AG04449 (cell line): ENCODE measurements around the gene TMEM60.
"Not testable (repeated sequence)": the region's sequence is repeated elsewhere in the genome, so short reads cannot be mapped to it uniquely, and the experiment has no call there.

Experiments used
- CTCF ChIA-PET: fragments of 350-600 bp; formaldehyde crosslinking; extraction: SDS; loops from one replicate; lab custom pipeline; 2021; ENCODE audit warnings: antibody characterized with exemption; lab: Yijun Ruan, JAX
- POLR2A ChIA-PET: fragments of 400-600, 350-600 bp; formaldehyde crosslinking; extraction: SDS; loops from one replicate; lab custom pipeline; 2020; ENCODE audit warnings: antibody characterized with exemption, inconsistent platforms; lab: Yijun Ruan, JAX
- DNase-seq: peaks from one replicate; pipeline ENCODE4 v3.0.0-alpha.2; 2010; ENCODE audit warnings: low read depth, low spot score
- H3K4me3 ChIP-seq: 2 replicates; pipeline ENCODE4 v1.5.1; 2011; ENCODE audit warnings: low read depth, mild to moderate bottlenecking, control low read depth, low read length
- TF ChIP-seq, protein P1 (sequence below): IDR thresholded peaks from one replicate; pipeline ENCODE4 v1.5.1; 2011; ENCODE audit warnings: mild to moderate bottlenecking, moderate library complexity, low read length, control low read depth, inconsistent platforms; ENCODE audit not compliant: insufficient read depth; ENCODE audit errors: missing control alignments

The TMEM60 gene

DNA sequence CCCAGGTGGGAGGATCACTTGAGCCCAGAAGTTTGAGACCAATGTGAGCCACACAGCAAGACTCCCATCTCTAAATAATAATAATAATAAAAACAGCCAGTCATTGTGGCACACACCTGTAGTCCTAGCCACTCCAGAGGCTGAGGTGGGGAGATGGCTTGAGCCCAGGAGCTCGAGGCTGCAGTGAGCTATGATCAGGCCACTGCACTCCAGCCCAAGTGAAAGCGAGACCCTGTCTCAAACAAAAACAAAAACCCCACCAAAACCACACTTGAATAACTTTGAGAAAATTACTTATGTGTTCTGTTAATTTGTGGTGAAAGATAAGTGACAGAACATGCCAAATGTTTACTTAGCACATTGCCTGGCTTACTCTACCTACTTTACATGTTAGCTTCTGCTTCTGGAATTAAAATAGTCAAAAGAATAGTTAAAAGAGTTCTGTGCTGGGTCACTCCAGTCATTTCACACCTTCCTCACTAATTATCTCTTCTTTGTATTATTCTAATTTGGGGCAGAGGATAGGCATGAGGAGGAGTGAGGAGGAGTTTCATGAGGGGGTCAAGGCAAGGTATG lies 9.8 kb downstream of the TMEM60 start:
- TF ChIP-seq, protein P1, sequence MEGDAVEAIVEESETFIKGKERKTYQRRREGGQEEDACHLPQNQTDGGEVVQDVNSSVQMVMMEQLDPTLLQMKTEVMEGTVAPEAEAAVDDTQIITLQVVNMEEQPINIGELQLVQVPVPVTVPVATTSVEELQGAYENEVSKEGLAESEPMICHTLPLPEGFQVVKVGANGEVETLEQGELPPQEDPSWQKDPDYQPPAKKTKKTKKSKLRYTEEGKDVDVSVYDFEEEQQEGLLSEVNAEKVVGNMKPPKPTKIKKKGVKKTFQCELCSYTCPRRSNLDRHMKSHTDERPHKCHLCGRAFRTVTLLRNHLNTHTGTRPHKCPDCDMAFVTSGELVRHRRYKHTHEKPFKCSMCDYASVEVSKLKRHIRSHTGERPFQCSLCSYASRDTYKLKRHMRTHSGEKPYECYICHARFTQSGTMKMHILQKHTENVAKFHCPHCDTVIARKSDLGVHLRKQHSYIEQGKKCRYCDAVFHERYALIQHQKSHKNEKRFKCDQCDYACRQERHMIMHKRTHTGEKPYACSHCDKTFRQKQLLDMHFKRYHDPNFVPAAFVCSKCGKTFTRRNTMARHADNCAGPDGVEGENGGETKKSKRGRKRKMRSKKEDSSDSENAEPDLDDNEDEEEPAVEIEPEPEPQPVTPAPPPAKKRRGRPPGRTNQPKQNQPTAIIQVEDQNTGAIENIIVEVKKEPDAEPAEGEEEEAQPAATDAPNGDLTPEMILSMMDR = no peak
- ChIA-PET CTCF (interaction anchor here (0.8 to 2.4 kb wide), 4 partner anchors 10 to 137 kb away, joined by 3 to 7 read pairs (median 4); no protein-coding TSS in a partner anchor), POLR2A (no interaction called here)
- no peak overlapping the region for H3K4me3 ChIP-seq
- DNase-seq = no peak

DNA sequence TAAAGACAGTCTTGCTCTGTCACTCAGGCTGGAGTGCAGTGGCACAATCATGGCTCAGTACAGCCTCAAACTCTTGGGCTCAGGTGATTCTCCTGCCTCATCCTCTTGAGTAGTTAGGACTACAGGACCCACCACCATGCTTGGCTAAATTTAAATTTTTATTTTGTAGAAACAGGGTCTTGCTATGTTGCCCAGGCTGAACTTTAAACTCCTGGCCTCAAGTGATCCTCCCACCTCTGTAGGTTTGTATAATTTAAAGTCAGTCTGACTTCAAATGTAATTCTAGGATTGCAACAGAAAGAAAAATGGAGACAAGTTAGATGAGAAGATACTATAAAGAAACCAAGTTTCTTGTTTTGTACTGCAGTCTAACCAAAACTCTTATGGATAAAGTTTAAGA lies 11.5 kb downstream of the TMEM60 start:
- TF ChIP-seq, protein P1 = no peak
- ChIA-PET POLR2A (no interaction called here), CTCF (interaction anchor here (2.4 kb wide), 1 partner anchor 27 kb away, joined by 7 read pairs; no protein-coding TSS in a partner anchor)
- DNase-seq = no peak
- no peak overlapping the region for H3K4me3 ChIP-seq

DNA sequence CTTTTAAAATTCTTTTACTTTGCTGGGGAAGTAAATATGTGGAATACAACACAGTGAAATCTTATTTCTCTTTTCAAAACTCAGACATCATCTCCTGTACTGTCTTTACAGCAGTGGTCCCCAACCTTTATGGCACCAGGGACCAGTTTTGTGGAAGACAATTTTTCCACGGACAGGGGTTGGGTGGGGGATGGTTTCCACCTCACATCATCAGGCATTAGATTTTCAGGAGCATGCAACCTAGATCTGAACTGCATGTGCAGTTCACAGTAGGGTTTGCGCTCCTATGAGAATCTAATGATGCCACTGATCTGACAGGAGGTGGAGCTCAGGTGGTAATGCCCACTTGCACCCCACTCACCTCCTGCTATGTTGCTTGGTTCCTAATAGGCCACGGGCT lies 12.2 kb downstream of the TMEM60 start:
- CTCF ChIA-PET = no interaction called here
- H3K4me3 ChIP-seq = no peak overlapping the region
- DNase-seq = no peak
- POLR2A ChIA-PET = no interaction called here
- TF ChIP-seq, protein P1 = no peak

DNA sequence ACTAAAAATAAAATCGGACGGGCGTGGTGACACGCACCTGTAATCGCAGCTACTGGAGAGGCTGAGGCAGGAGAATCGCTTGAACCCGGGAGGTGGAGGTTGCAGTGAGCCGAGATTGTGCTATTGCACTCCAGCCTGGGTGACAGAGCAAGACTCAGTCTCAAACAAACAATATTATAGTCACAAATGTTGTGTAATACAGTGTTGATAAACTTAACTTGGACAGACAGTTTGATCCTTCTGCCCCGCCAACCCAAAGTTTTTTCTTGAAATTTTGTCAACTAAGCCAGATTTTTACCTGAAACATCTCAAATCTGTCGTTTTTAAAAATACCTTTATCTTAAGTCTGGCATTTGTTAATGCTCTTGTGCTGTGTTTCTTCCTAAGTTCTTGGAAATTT lies 13.8 kb downstream of the TMEM60 start:
- POLR2A ChIA-PET, DNase-seq: not testable (repeated sequence)
- CTCF ChIA-PET = interaction anchor here (1.5 kb wide), 1 partner anchor 14 kb away, joined by 4 read pairs; the partner anchor contains the start of genes PHTF2 and TMEM60

DNA sequence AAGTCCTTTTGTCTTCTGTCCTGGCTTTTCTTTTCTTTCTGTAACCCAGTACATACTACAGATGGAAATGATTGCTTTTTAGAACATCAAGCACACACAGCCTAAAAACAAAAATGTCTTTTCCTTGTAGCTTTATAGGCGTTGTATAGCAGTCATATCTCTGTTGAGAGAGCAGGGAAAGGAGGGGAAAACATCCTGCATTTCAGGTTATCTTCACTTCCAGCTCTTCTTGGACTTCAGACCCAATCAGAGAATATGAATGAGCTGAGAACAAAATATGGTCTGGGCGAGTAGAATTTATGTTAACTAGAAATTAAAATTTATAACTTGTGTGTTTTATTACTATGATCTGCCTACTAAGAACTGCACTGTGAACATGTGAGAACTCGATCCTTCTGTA lies 14.7 kb downstream of the TMEM60 start:
- no peak for DNase-seq
- ChIA-PET CTCF (interaction anchor here (1.3 to 1.5 kb wide), 2 partner anchors 15 to 24 kb away, joined by 3 to 4 read pairs; partner anchors contain the start of genes PHTF2 and TMEM60), POLR2A (interaction anchor here (0.5 kb wide), 1 partner anchor 1071 kb away, joined by 4 read pairs; no protein-coding TSS in a partner anchor)

More for the DNA sequence above, 13.8 kb downstream of the TMEM60 start:
- H3K4me3 ChIP-seq = not testable (repeated sequence)

DNA sequence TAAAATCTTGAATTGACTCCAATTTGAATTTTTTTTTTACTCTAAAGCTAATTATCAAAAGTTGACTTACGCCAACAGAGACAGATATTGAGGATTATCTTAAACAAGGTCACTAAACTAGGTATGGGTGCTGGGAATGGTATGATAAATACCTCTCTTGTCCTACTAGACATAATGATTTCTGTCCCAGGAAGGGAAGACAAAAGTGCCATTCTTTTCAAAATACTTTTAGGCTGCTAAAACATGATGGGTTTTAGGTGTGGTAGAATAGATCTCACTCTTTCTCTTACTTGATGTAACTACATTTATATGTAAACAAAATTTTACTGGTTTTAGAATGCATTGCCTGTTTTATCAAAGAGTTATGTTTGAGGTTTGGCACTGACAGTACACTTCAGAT lies 15.1 kb downstream of the TMEM60 start:
- ChIA-PET CTCF (interaction anchor here (1.3 kb wide), 1 partner anchor 24 kb away, joined by 3 read pairs; no protein-coding TSS in a partner anchor), POLR2A (no interaction called here)
- DNase-seq = no peak
- TF ChIP-seq, protein P1 = no peak
- no peak overlapping the region for H3K4me3 ChIP-seq

More for the DNA sequence above, 14.7 kb downstream of the TMEM60 start:
- H3K4me3 ChIP-seq = no peak overlapping the region
- TF ChIP-seq, protein P1 = no peak
